Upper lobe of left lung (tissue), 6 donors: ENCODE results near the gene RBBP5. TPM values are rescaled to one million over a fixed set of nuclear protein-coding genes. Genes with fewer than 3 reads are reported as not detected.

ENCODE experiments used
- ATAC-seq, 2 donors: fragments of 200-7000 bp; cut with Tn5 transposase; one replicate each; pipeline ENCODE4 v1.9.1; 2022; ENCODE audit warnings: mild to moderate bottlenecking in 2 of 2, moderate library complexity in 2 of 2; ENCODE audit not compliant: low FRiP score in 2 of 2
- DNase-seq, 2 donors: peaks; one replicate each; pipeline ENCODE4 v3.0.0-alpha.2; 2019 to 2020
- H3K27ac ChIP-seq, 4 donors: fragments of 200-600 bp; sonication (generic); one replicate each; pipeline ENCODE4 v1.5.1; 2016 to 2019
- H3K27me3 ChIP-seq, 4 donors: fragments of 200-600 bp; sonication (generic); one replicate each; pipeline ENCODE4 v1.5.1; 2017 to 2019
- H3K36me3 ChIP-seq, 4 donors: fragments of 200-600 bp; sonication (generic); one replicate each; pipeline ENCODE4 v1.5.1; 2016 to 2019
- H3K4me1 ChIP-seq, 4 donors: fragments of 200-600 bp; sonication (generic); one replicate each; pipeline ENCODE4 v1.5.1; 2018 to 2019
- H3K4me3 ChIP-seq, 4 donors: fragments of 200-600 bp; sonication (generic); one replicate each; pipeline ENCODE4 v1.5.1; 2017 to 2019; ENCODE audit warnings: mild to moderate bottlenecking in 2 of 4, moderate library complexity in 1 of 4
- H3K9me3 ChIP-seq, 4 donors: fragments of 200-600 bp; sonication (generic); one replicate each; pipeline ENCODE4 v1.5.1; 2018 to 2019
- EP300 ChIP-seq, 4 donors: sonication (generic); formaldehyde crosslinking; IDR thresholded peaks; one replicate each; pipeline ENCODE4 v1.5.1; 2017; ENCODE audit warnings: antibody characterized with exemption in 4 of 4, control low read depth in 2 of 4
- POLR2A ChIP-seq, 4 donors: fragments of 450-650 bp; IDR thresholded peaks; one replicate each; pipeline ENCODE4 v1.5.1; 2016 to 2017; ENCODE audit warnings: antibody characterized with exemption in 4 of 4, mild to moderate bottlenecking in 2 of 4
- POLR2AphosphoS5 ChIP-seq, 2 donors: sonication (generic); formaldehyde crosslinking; IDR thresholded peaks; one replicate each; pipeline ENCODE4 v1.5.1; 2017; ENCODE audit warnings: antibody characterized with exemption in 2 of 2
- WGBS, 2 donors: methylation state at CpG; one replicate each; pipeline ENCODE4 v1.1.5; 2017 to 2018; 5-methylcytosine and 5-hydroxymethylcytosine counted together
- total RNA-seq, 6 donors: library from RNA; depleted of rRNA in 4 of 6; stranded (reverse); fragments of >200 nt in 4 of 6; gene quantifications; one replicate each; pipeline versions ENCODE4 v1.1.0 to v1.2.1, GENCODE V29; 2016 to 2021
- TF ChIP-seq, protein P1 (sequence below), 6 experiments: fragments of 450-650 bp in 4 of 6; fragments of 200-600 bp in 2 of 6; sonication (generic) in 2 of 6; IDR thresholded peaks; one replicate each; pipeline ENCODE4 v1.5.1; 2016 to 2019; ENCODE audit warnings: antibody characterized with exemption in 6 of 6
- donor health status: DM: no; HTN: no; CAD: no; lungs with moderate emphysema.
- donor health status: DM: no; HTN: yes; CAD: no; lungs with severe emphysema.

RBBP5 gene
- total RNA-seq, 6 donors from 2014 or later: 7.3 to 19.3 (median 14.1) TPM

DNA sequence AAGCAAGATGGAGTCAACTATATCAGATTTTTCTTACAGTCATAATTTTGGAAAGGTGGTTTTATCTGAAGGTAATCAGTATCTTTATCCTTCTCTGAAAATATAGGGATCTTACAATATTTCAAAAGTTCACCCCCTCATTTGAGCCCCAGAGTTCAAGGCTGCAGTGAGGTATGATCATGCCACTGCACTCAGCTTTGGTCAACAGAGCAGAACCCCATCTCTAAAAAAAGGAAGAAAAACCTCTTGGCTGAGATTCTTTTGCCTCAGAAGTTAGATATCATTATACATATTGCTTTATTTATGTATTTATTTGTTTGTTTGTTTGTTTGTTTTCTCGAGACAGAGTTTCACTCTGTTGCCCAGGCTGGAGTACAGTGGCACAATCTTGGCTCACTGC lies 11.5 kb upstream of the RBBP5 start:
- H3K9me3 ChIP-seq: no peaks in the 10 kb centered on the region
- no peaks in the 10 kb centered on the region for H3K4me1 ChIP-seq
- H3K27me3 ChIP-seq: no peaks in the 10 kb centered on the region
- DNase-seq (no peak), ATAC-seq (no peak)
- H3K36me3 ChIP-seq: no peaks in the 10 kb centered on the region
- WGBS, 2 donors: 56 to 67% methylated on average over 1 of the region's 1 CpG
- no peak for TF ChIP-seq POLR2AphosphoS5 (IDR thresholded peaks at IDR 0.05)
- H3K27ac ChIP-seq: no peak overlapping the region
- no peak overlapping the region for H3K4me3 ChIP-seq

DNA sequence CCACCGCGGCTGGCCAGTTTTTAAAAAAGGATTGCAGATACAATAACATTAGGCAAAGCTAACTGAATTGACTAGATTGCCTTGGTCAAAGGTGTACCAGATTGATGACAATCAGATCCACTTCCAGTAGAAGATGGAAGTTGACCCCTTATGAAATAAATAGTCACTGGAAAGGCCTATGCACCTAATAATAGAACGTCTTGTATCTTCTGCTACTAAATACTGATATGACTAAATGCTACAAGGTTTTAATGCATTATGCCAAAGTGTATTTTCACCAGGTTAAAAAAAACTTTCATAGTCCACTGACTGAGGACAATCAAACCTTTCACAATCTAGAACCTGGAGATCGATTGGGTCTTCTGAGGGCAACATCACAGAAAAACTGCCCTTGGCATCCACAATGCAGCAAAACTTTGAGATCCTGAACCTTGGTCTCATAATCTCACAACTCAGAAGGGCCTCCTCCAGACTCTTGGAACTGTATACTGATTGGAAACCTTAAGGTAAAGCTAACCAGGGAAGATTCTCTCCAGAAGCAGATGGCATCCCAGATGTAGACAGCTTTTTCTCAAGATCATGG lies 7.8 kb upstream of the RBBP5 start:
- DNase-seq (no peak), ATAC-seq (no peak)
- WGBS, 2 donors: 83 to 84% methylated on average over 4 of the region's 4 CpGs
- Histone ChIP-seq H3K36me3 (no peaks in the 10 kb centered on the region), H3K9me3 (no peaks in the 10 kb centered on the region), H3K27me3 (no peaks in the 10 kb centered on the region), H3K4me1 (no peaks in the 10 kb centered on the region), H3K4me3 (no peak overlapping the region), H3K27ac (no peak overlapping the region)
- TF ChIP-seq POLR2A (IDR thresholded peaks at IDR 0.05) (no peak), POLR2AphosphoS5 (IDR thresholded peaks at IDR 0.05) (no peak), EP300 (IDR thresholded peaks at IDR 0.05) (no peak)
- TF ChIP-seq, protein P1, sequence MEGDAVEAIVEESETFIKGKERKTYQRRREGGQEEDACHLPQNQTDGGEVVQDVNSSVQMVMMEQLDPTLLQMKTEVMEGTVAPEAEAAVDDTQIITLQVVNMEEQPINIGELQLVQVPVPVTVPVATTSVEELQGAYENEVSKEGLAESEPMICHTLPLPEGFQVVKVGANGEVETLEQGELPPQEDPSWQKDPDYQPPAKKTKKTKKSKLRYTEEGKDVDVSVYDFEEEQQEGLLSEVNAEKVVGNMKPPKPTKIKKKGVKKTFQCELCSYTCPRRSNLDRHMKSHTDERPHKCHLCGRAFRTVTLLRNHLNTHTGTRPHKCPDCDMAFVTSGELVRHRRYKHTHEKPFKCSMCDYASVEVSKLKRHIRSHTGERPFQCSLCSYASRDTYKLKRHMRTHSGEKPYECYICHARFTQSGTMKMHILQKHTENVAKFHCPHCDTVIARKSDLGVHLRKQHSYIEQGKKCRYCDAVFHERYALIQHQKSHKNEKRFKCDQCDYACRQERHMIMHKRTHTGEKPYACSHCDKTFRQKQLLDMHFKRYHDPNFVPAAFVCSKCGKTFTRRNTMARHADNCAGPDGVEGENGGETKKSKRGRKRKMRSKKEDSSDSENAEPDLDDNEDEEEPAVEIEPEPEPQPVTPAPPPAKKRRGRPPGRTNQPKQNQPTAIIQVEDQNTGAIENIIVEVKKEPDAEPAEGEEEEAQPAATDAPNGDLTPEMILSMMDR (IDR thresholded peaks at IDR 0.05): no peak

DNA sequence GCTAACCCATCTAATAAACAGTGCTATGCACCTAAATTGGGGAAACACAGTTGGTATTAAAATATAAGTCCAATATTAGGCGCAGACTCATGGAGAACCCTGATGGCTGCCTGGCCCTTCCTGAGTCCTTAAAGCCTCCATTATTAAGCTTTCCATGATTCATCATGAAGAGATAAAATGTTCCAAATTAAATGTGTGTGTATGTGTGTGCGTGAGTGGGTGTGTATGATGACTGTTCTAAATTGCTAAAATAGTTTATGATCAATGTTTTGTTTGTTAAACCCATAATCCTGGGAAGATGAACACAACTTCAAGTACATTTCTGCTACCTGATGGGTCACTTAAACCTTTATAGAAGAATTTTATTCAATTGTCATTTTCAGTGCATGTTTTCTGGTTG lies 6.3 kb upstream of the RBBP5 start:
- no peak overlapping the region for H3K4me3 ChIP-seq
- no peaks in the 10 kb centered on the region for H3K27me3 ChIP-seq
- ATAC-seq (no peak), DNase-seq (no peak)
- H3K27ac ChIP-seq: no peak overlapping the region
- no peaks in the 10 kb centered on the region for H3K36me3 ChIP-seq
- H3K9me3 ChIP-seq: no peaks in the 10 kb centered on the region
- TF ChIP-seq EP300 (IDR thresholded peaks at IDR 0.05): no peak
- TF ChIP-seq, protein P1 (IDR thresholded peaks at IDR 0.05): no peak
- no peak for TF ChIP-seq POLR2AphosphoS5 (IDR thresholded peaks at IDR 0.05)
- TF ChIP-seq POLR2A (IDR thresholded peaks at IDR 0.05): no peak
- WGBS, 2 donors: 90 to 92% methylated on average over 2 of the region's 2 CpGs
- peaks cover 0 to 1% (median under 1%) of the 10 kb centered on the region in 4 donors for H3K4me1 ChIP-seq

DNA sequence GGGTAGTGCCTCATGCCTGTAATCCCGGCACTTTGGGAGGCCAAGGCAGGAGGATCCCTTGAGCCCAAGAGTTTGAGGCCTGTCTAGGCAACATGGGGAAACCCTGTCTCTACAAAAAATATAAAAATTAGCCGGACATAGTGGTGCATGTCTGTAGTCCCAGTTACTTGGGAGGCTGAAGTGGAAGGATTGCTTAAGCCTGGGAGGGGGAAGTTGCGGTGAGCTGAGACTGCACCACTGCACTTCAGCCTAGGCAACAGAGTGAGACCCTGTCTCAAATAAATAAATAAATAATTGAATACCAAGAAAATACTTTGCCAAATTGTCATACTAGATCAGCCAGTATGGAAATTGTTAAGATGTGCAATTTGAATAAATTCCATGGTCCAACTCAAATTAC lies 5.9 kb upstream of the RBBP5 start:
- DNase-seq (peak in 1 of 2 donors; percentile 29), ATAC-seq (no peak)
- Histone ChIP-seq H3K4me3 (no peak overlapping the region), H3K4me1 (peaks cover 3 to 5% (median 5%) of the 10 kb centered on the region in 4 donors), H3K36me3 (no peaks in the 10 kb centered on the region), H3K9me3 (no peaks in the 10 kb centered on the region), H3K27ac (no peak overlapping the region), H3K27me3 (no peaks in the 10 kb centered on the region)
- TF ChIP-seq POLR2A (IDR thresholded peaks at IDR 0.05) (no peak), EP300 (IDR thresholded peaks at IDR 0.05) (no peak), POLR2AphosphoS5 (IDR thresholded peaks at IDR 0.05) (no peak)
- TF ChIP-seq, protein P1 (IDR thresholded peaks at IDR 0.05): no peak
- WGBS, 2 donors: 70 to 77% methylated on average over 3 of the region's 3 CpGs

DNA sequence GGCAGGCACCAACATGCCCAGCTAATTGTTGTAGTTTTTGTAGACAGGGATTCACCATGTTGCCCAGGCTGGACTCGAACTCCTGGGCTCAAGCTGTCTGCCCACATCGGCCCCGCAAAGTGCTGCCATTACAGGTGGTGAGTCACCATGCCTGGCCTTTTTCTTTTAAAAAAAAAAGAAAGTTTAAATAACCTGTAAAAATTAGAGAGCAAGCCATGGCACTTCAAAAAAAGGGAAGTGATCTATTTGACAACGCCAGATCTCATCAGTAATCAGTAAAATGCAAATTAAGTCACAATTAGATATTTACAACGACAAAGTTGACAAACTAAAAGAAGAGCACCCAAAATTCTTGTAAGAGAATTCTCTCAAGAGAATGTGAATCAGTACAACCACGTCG lies 2.9 kb upstream of the RBBP5 start:
- DNase-seq: no peak
- Histone ChIP-seq H3K4me3 (no peak overlapping the region), H3K36me3 (no peaks in the 10 kb centered on the region), H3K27me3 (no peaks in the 10 kb centered on the region), H3K4me1 (peaks cover 18 to 25% (median 20%) of the 10 kb centered on the region in 4 donors), H3K27ac (no peak overlapping the region), H3K9me3 (no peaks in the 10 kb centered on the region)
- TF ChIP-seq POLR2A (IDR thresholded peaks at IDR 0.05): no peak
- no peak for TF ChIP-seq POLR2AphosphoS5 (IDR thresholded peaks at IDR 0.05)
- TF ChIP-seq, protein P1 (IDR thresholded peaks at IDR 0.05): no peak
- TF ChIP-seq EP300 (IDR thresholded peaks at IDR 0.05): no peak
- ATAC-seq: no peak
- WGBS, 2 donors: 81 to 83% methylated on average over 7 of the region's 7 CpGs
